HepG2 (cell line): Measurements from ENCODE around the gene CDK1.

Source experiments
- CENPX ChIP-seq: sonication (generic); formaldehyde crosslinking; IDR thresholded peaks from 2 replicates; pipeline ENCODE4 v1.9.0; 2021; ENCODE audit warnings: mild to moderate bottlenecking, missing genetic modification reagents, moderate library complexity
- EZH2 ChIP-seq: conservative IDR thresholded peaks from 2 replicates; pipeline ENCODE4 v1.6.1; 2012; ENCODE audit warnings: mild to moderate bottlenecking, low read depth, low read length, moderate library complexity
- JUNB ChIP-seq: sonication (generic); formaldehyde crosslinking; IDR thresholded peaks from 2 replicates; pipeline ENCODE4 v1.8.0; 2022; ENCODE audit warnings: missing genetic modification reagents, mild to moderate bottlenecking, borderline replicate concordance
- RAD21 ChIP-seq: fragments of 450-650 bp; formaldehyde crosslinking; IDR thresholded peaks from 2 replicates; pipeline ENCODE4 v1.5.0; 2020; ENCODE audit warnings: mild to moderate bottlenecking
- THYN1 ChIP-seq: sonication (generic); formaldehyde crosslinking; IDR thresholded peaks from 2 replicates; pipeline ENCODE4 v1.8.1; 2023; ENCODE audit warnings: low read depth, mild to moderate bottlenecking, moderate library complexity, missing genetic modification reagents, borderline replicate concordance
- ZFP91 ChIP-seq: sonication (generic); formaldehyde crosslinking; IDR thresholded peaks from 2 replicates; pipeline ENCODE4 v1.9.0; 2022; ENCODE audit warnings: missing genetic modification reagents, mild to moderate bottlenecking, borderline replicate concordance
- ZNF713 ChIP-seq: sonication (generic); formaldehyde crosslinking; IDR thresholded peaks from 2 replicates; pipeline ENCODE4 v1.4.0; 2020; ENCODE audit warnings: mild to moderate bottlenecking, missing genetic modification reagents
- ZNF720 ChIP-seq: sonication (generic); formaldehyde crosslinking; IDR thresholded peaks from 2 replicates; pipeline ENCODE4 v1.4.0; 2020; ENCODE audit warnings: missing genetic modification reagents
- TF ChIP-seq, protein P1 (sequence below): sonication (generic); formaldehyde crosslinking; IDR thresholded peaks from 2 replicates; pipeline ENCODE4 v1.5.0; 2020; ENCODE audit warnings: mild to moderate bottlenecking, missing genetic modification reagents, moderate library complexity

- TF ChIP-seq EZH2 (no peak), ZNF713 (CRISPR knock-in tag) (no peak), JUNB (no peak), CENPX (CRISPR knock-in tag) (no peak), RAD21 (no peak), ZNF720 (CRISPR knock-in tag) (no peak), THYN1 (CRISPR knock-in tag) (no peak), ZFP91 (CRISPR knock-in tag) (no peak)
- TF ChIP-seq, protein P1, sequence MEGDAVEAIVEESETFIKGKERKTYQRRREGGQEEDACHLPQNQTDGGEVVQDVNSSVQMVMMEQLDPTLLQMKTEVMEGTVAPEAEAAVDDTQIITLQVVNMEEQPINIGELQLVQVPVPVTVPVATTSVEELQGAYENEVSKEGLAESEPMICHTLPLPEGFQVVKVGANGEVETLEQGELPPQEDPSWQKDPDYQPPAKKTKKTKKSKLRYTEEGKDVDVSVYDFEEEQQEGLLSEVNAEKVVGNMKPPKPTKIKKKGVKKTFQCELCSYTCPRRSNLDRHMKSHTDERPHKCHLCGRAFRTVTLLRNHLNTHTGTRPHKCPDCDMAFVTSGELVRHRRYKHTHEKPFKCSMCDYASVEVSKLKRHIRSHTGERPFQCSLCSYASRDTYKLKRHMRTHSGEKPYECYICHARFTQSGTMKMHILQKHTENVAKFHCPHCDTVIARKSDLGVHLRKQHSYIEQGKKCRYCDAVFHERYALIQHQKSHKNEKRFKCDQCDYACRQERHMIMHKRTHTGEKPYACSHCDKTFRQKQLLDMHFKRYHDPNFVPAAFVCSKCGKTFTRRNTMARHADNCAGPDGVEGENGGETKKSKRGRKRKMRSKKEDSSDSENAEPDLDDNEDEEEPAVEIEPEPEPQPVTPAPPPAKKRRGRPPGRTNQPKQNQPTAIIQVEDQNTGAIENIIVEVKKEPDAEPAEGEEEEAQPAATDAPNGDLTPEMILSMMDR (CRISPR knock-in tag) = no peak
These were observed 25.1 kb upstream of the CDK1 start for GRCh38 chr10:60753152-60753551.
